ENCODE data around the gene ADAMTS17. TPM values are rescaled to one million over a fixed set of nuclear protein-coding genes. Genes with fewer than 3 reads are reported as not detected.
A peak's percentile ranks its signal among the peaks of the same experiment; 100 is the strongest.

ADAMTS17 gene
- total and polyA plus RNA-seq, 4 donors: 10.5 to 20.6 (median 17.9) TPM

DNA sequence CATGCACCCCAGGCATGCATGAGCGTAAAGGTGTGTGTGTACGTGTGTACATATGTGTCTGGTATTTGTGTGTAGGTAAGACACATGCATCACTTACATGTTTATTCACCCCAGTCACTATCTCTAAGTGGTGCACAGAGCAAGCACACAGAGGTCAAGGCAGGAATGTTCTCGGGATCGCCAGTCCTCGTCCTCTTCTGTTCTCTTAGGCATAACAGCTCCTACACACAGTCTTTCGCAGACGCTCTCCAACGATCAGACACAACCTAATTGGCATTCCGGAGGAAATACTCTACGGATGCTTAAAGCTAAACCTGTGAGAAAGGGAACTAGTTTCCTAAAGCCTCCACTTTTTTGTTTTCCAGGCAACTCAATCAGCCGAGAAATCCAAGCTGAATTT lies 95.9 kb downstream of the ADAMTS17 start:
- H3K4me3 ChIP-seq (ENCODE audit: low read depth, low read length): no peak overlapping the region
- H3K27ac ChIP-seq (ENCODE audit: low read depth, low read length): no peak overlapping the region
- H3K36me3 ChIP-seq (ENCODE audit: control insufficient read depth, insufficient read depth, low read length): no peaks in the 10 kb centered on the region

DNA sequence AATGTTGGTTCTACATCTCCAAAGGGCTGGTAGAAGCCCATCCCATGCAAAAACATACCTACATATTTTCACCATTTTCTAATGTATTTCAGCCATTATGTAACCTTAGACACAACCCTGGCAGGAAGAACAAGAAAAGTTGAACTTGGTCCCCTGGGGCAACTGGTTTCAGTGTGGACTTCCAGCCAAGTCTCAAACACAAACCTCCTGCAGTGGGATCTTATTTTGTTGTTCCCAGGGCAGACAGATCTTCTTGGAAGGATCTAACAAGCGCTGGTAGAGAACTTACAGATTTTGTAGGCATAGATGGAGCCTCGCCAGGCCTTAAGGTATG lies 96.3 kb downstream of the ADAMTS17 start:
- WGBS (ENCODE audit: insufficient coverage): 93% methylated on average over 2 of the region's 2 CpGs

More for the DNA sequence above, 95.9 kb downstream of the ADAMTS17 start:
- DNase-seq (ENCODE audit: low read depth in 4 of 6, low spot score in 6 of 6): no peak
- H3K27me3 ChIP-seq (ENCODE audit: control insufficient read depth, insufficient read depth, low read length): no peaks in the 10 kb centered on the region
- WGBS (ENCODE audit: insufficient coverage): 63% methylated on average over 8 of the region's 11 CpGs
- no peaks in the 10 kb centered on the region for H3K9me3 ChIP-seq (ENCODE audit: control insufficient read depth, insufficient read depth, low read length)
- H3K4me1 ChIP-seq (ENCODE audit: control insufficient read depth, insufficient read depth, low read length): peaks cover 13% of the 10 kb centered on the region

DNA sequence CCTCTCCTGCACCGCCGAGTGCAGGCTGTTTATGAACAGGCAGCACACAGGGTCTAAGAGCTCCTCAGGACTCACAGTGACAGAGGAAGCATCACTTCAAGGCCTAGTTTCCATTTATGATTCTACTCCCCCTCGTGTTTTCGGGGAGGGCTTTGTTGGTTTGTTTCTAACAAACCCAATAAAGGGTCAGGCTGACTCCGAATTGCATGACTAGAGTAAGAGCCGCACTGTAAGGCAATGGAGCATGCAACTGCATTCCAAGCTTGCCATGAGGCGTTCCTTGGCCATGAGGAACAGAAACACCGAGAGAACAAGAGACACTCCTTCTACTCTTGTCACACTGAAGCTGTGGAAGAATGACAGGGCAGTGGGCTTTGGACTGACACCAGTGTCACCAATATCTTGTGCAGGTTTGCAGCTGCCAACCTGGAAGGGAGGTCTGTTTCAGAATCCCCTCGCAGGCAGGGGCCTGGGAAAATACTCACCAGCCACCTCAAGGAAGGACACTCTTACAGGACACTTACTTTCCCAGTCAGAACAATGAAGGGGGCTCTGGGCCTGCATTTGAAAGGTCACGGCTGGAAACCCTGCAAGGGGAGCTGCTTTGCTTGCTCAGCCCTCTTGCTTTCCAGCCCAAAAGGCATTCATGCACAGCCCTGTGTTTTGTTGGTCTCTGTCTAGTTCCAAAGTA lies 96.8 kb downstream of the ADAMTS17 start:
- peaks cover 15% of the 10 kb centered on the region for H3K4me1 ChIP-seq (ENCODE audit: control insufficient read depth, insufficient read depth, low read length)
- no peaks in the 10 kb centered on the region for H3K9me3 ChIP-seq (ENCODE audit: control insufficient read depth, insufficient read depth, low read length)
- no peak overlapping the region for H3K4me3 ChIP-seq (ENCODE audit: low read depth, low read length)
- H3K27ac ChIP-seq (ENCODE audit: low read depth, low read length): no peak overlapping the region
- H3K36me3 ChIP-seq (ENCODE audit: control insufficient read depth, insufficient read depth, low read length): no peaks in the 10 kb centered on the region
- DNase-seq (ENCODE audit: low read depth in 4 of 6, low spot score in 6 of 6): no peak
- 70% methylated on average over 7 of the region's 10 CpGs for WGBS (ENCODE audit: insufficient coverage)
- no peaks in the 10 kb centered on the region for H3K27me3 ChIP-seq (ENCODE audit: control insufficient read depth, insufficient read depth, low read length)

More for the DNA sequence above, 96.3 kb downstream of the ADAMTS17 start:
- no peaks in the 10 kb centered on the region for H3K36me3 ChIP-seq (ENCODE audit: control insufficient read depth, insufficient read depth, low read length)
- no peak overlapping the region for H3K27ac ChIP-seq (ENCODE audit: low read depth, low read length)
- H3K4me1 ChIP-seq (ENCODE audit: control insufficient read depth, insufficient read depth, low read length): peaks cover 13% of the 10 kb centered on the region
- no peaks in the 10 kb centered on the region for H3K27me3 ChIP-seq (ENCODE audit: control insufficient read depth, insufficient read depth, low read length)
- DNase-seq (ENCODE audit: low read depth in 4 of 6, low spot score in 6 of 6): peak in 1 of 6 donors; percentile 56
- H3K9me3 ChIP-seq (ENCODE audit: control insufficient read depth, insufficient read depth, low read length): no peaks in the 10 kb centered on the region
- no peak overlapping the region for H3K4me3 ChIP-seq (ENCODE audit: low read depth, low read length)

DNA sequence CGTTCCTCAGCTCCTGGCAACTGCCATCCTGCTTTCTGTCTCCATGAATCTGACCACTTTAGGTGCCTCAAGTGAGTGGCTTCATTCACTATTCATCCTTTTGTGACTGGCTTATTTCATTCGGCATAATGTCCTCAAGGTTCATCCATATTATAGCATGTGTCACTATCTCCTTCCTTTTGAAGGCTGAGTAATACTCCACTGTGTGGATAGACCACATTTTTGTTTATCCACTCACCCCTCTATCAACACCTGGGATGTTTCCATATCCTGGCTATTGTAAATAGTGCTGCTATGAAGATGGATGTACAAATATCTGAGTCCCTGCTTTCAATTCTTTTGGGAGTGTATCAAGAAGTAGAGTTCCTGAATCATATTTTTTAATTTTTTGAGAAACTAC lies 98.8 kb downstream of the ADAMTS17 start:
- 55% methylated on average over 1 of the region's 2 CpGs for WGBS (ENCODE audit: insufficient coverage)
- Histone ChIP-seq H3K9me3 (ENCODE audit: control insufficient read depth, insufficient read depth, low read length) (no peaks in the 10 kb centered on the region), H3K4me3 (ENCODE audit: low read depth, low read length) (no peak overlapping the region), H3K4me1 (ENCODE audit: control insufficient read depth, insufficient read depth, low read length) (peaks cover 16% of the 10 kb centered on the region), H3K27ac (ENCODE audit: low read depth, low read length) (no peak overlapping the region), H3K36me3 (ENCODE audit: control insufficient read depth, insufficient read depth, low read length) (no peaks in the 10 kb centered on the region), H3K27me3 (ENCODE audit: control insufficient read depth, insufficient read depth, low read length) (no peaks in the 10 kb centered on the region)
- no peak for DNase-seq (ENCODE audit: low read depth in 4 of 6, low spot score in 6 of 6)

DNA sequence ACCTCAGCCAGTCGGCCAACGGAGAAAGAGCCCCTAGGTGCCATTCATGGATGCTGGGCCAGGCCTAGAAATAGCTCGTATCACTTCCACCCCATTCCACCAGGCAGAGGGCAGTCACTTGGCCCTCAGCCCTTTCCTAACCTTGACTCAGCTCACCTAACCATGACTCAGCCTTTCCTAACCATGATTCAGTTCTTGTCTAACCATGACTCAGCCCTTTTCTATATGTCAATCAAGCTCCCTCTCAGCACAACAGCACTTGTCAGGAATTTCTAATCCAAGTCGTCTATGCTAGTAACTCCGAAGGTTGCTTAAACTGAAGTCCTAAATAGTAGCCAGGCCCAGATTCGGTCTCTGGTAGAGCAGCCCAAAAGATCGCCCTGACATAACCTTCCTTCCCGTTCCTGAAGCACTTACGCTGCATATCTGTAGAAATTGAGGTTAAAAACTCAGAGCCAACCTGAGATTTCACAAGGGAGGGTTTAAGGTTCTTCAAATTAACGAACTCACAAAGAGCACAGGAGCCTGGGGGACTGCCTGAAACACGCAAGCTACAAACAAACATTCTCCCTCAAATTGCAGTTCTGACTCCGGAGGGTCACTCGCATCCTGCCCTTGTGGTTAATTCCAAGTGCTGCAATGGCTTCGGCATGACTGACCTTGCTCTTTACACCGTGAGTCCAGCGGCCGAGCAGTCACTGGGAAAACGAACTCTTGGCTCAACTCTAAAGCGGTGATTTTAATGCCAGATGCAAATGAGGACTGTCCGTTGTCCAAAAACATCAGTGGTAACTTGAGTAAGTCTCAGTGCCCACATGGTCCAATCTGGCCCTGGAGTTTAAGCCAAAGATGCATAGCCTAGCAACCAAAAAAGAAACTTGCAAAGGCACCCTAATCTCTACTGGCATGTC lies 99.9 kb downstream of the ADAMTS17 start:
- H3K27ac ChIP-seq (ENCODE audit: low read depth, low read length): peak overlapping the region; percentile 0
- H3K36me3 ChIP-seq (ENCODE audit: control insufficient read depth, insufficient read depth, low read length): no peaks in the 10 kb centered on the region
- peak; percentile 42 to 86 (median 57) for DNase-seq (ENCODE audit: low read depth in 4 of 6, low spot score in 6 of 6)
- no peak overlapping the region for H3K4me3 ChIP-seq (ENCODE audit: low read depth, low read length)
- peaks cover 22% of the 10 kb centered on the region for H3K4me1 ChIP-seq (ENCODE audit: control insufficient read depth, insufficient read depth, low read length)
- H3K9me3 ChIP-seq (ENCODE audit: control insufficient read depth, insufficient read depth, low read length): no peaks in the 10 kb centered on the region
- WGBS (ENCODE audit: insufficient coverage): 49% methylated on average over 16 of the region's 20 CpGs
- H3K27me3 ChIP-seq (ENCODE audit: control insufficient read depth, insufficient read depth, low read length): no peaks in the 10 kb centered on the region

DNA sequence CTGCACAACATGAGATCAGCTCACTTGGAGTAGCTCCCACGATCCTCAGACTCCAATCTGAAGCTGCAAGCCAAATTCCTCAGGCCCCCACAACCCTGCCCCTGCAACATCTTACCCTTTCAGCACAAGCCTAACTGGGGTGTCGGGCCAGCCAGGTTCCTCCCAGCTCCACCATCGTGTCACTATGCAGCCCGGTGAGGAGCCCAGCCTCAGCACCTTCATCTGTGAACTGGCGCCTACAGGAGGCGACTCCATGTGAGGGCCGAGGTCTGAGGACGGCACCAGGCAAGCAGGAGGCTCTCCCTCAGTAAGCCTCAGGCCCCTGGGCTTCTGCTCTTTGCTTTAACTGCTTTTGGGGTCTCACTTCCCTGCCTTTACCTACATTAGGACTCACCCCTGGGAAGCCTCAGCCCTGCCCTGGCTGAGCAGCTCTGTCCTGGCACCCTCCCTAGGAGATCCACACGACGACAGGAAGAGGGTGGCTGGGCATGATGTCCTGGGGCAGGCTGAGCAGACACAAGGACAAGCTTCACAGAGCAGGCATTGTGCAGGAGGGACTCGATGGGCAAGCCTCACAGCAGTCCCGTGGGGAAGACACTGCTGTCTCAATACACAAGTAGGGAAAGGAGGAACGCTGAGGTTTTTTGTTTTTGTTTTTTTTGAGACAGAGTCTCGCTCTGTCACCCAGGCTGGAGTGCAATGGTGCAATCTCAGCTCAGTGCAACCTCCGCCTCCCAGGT lies 104.6 kb downstream of the ADAMTS17 start:
- no peaks in the 10 kb centered on the region for H3K27me3 ChIP-seq (ENCODE audit: control insufficient read depth, insufficient read depth, low read length)
- no peaks in the 10 kb centered on the region for H3K36me3 ChIP-seq (ENCODE audit: control insufficient read depth, insufficient read depth, low read length)
- 68% methylated on average over 14 of the region's 15 CpGs for WGBS (ENCODE audit: insufficient coverage)
- H3K9me3 ChIP-seq (ENCODE audit: control insufficient read depth, insufficient read depth, low read length): no peaks in the 10 kb centered on the region
- no peak overlapping the region for H3K4me3 ChIP-seq (ENCODE audit: low read depth, low read length)
- no peak for DNase-seq (ENCODE audit: low read depth in 4 of 6, low spot score in 6 of 6)
- no peak overlapping the region for H3K27ac ChIP-seq (ENCODE audit: low read depth, low read length)
- H3K4me1 ChIP-seq (ENCODE audit: control insufficient read depth, insufficient read depth, low read length): peaks cover 21% of the 10 kb centered on the region

DNA sequence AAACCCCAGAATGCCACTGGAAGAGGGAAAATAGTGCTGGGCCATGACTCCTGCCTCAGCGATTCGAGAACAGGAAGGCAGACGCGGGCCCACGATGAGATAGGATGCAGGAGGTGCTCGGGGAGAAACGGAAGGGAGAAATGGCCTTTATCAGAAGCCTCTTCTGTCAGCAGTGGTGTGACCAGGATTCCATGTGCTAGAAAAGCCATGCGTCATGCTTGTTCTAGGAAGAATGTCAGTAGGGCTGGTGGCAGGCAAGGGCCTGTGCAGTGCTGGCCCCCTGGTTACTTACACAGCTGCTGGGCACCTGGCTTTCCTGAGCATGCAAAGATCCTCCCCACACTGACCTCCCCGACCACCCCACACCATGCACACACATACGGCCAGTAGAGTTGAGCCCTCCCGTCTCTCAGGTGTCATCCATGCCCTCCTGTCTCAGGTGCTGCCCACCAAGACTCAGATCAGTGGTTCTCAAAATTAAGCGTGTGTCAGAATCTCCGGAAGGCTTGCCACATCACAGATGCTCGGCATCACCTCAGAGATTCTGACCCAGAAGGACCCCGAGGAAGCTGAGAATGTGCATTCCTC lies 106.7 kb downstream of the ADAMTS17 start:
- Histone ChIP-seq H3K4me1 (ENCODE audit: control insufficient read depth, insufficient read depth, low read length) (peaks cover 14% of the 10 kb centered on the region), H3K36me3 (ENCODE audit: control insufficient read depth, insufficient read depth, low read length) (no peaks in the 10 kb centered on the region), H3K27me3 (ENCODE audit: control insufficient read depth, insufficient read depth, low read length) (no peaks in the 10 kb centered on the region), H3K4me3 (ENCODE audit: low read depth, low read length) (no peak overlapping the region), H3K27ac (ENCODE audit: low read depth, low read length) (no peak overlapping the region), H3K9me3 (ENCODE audit: control insufficient read depth, insufficient read depth, low read length) (no peaks in the 10 kb centered on the region)
- no peak for DNase-seq (ENCODE audit: low read depth in 4 of 6, low spot score in 6 of 6)
- WGBS (ENCODE audit: insufficient coverage): 88% methylated on average over 15 of the region's 15 CpGs

DNA sequence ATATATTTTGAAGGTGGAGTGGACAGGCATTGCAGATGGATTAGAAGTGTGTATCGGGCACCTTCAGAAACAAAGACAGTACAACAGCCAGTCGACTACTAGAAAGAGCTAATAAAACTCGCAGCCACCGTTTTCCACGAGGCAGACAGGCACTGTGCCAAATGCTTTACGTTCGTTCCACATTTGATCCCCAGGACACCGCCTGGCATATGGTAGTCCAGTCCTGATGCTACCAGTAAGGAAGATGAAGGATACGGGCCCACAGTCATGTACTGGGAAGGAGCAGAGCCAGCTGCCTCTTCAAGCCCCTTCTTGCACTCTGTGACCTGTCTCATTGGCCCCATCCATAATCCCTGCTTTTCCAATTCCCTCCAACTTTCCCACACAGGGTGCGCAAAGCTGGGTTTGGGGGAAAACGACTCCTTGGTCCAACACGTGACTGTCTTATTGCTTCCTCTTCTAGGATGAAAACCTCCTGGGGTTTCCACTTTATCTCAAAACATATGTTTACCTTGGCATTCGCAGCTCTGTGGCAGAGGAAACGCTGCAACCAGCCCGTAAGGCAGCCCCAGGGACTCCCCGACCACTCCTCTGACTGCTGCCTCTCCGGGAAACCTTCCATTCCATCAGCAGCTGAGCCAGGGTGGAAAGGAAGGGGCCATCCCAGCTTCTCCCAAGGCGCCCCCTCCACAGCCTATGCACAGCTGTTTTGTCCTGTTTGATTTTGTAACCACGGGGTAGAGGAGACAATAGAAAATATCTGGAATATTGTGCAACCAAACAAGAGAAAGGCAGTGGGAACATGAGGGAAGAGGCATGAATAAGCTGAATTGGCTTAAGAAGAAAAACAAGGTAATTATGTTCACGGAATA lies 107.4 kb downstream of the ADAMTS17 start:
- H3K27me3 ChIP-seq (ENCODE audit: control insufficient read depth, insufficient read depth, low read length): no peaks in the 10 kb centered on the region
- WGBS (ENCODE audit: insufficient coverage): 55% methylated on average over 13 of the region's 20 CpGs
- H3K9me3 ChIP-seq (ENCODE audit: control insufficient read depth, insufficient read depth, low read length): no peaks in the 10 kb centered on the region
- H3K4me3 ChIP-seq (ENCODE audit: low read depth, low read length): no peak overlapping the region
- peak in 2 of 6 donors; percentile 48 to 85 for DNase-seq (ENCODE audit: low read depth in 4 of 6, low spot score in 6 of 6)
- no peaks in the 10 kb centered on the region for H3K36me3 ChIP-seq (ENCODE audit: control insufficient read depth, insufficient read depth, low read length)
- no peak overlapping the region for H3K27ac ChIP-seq (ENCODE audit: low read depth, low read length)
- H3K4me1 ChIP-seq (ENCODE audit: control insufficient read depth, insufficient read depth, low read length): peaks cover 12% of the 10 kb centered on the region

Data from spinal cord (tissue), 10 donors.